GM12873 (cell line): Measurements from ENCODE around the gene FOXP3.

Experiments used
- TF ChIP-seq, protein P1 (sequence below): IDR thresholded peaks from 2 replicates; pipeline ENCODE4 v1.5.1; 2012; ENCODE audit warnings: low read depth, mild to moderate bottlenecking, moderate library complexity, low read length, control low read depth; ENCODE audit not compliant: insufficient read depth; ENCODE audit errors: missing control alignments

Gene FOXP3

DNA sequence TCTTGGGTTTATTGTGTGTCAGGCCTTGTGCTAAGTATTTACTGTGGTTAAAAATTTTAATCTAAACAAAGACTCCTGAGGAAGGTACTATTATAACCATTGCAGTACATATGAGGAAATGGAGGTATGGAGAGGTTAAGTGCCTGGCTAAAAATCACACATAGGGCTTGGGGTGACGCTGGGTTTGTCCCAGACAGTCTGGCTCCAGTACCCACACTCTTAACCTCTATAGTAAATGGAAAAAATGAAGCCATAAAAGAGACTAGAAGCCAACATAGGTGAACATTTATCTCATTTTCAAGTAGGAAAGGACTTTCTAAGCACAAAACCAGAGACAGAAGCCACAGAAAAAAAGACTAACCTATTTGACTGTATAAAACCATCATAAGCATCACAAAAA lies 1.9 kb downstream of the FOXP3 start:
- TF ChIP-seq, protein P1, sequence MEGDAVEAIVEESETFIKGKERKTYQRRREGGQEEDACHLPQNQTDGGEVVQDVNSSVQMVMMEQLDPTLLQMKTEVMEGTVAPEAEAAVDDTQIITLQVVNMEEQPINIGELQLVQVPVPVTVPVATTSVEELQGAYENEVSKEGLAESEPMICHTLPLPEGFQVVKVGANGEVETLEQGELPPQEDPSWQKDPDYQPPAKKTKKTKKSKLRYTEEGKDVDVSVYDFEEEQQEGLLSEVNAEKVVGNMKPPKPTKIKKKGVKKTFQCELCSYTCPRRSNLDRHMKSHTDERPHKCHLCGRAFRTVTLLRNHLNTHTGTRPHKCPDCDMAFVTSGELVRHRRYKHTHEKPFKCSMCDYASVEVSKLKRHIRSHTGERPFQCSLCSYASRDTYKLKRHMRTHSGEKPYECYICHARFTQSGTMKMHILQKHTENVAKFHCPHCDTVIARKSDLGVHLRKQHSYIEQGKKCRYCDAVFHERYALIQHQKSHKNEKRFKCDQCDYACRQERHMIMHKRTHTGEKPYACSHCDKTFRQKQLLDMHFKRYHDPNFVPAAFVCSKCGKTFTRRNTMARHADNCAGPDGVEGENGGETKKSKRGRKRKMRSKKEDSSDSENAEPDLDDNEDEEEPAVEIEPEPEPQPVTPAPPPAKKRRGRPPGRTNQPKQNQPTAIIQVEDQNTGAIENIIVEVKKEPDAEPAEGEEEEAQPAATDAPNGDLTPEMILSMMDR, result no peak

DNA sequence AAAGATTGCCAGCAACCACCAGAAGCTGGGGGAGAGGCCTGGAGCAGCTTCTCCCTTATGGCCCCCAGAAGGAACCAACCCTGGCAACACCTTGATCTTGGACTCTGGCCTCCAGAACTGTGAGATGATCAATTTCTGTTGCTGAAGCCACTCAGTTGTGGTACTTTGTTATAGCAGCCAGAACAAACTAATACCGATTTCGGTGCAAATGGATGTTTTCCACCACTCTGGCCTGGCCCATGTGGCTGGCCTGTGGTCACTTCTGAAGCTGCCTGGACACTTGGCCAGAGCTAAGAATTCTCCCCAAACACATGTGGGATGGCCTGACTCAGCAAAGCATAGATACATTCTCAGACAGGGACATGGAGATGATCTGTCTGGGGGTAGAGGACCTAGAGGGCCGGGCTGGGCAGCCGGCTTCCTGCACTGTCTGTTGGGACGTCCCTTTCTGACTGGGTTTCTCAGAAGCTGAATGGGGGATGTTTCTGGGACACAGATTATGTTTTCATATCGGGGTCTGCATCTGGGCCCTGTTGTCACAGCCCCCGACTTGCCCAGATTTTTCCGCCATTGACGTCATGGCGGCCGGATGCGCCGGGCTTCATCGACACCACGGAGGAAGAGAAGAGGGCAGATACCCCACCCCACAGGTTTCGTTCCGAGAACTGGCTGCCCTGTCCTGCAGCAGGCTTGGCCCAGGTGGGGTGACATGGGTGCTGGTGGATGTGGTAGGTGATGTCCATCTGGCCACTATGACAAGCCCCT lies 4.1 kb downstream of the FOXP3 start:
- TF ChIP-seq, protein P1, result no peak

DNA sequence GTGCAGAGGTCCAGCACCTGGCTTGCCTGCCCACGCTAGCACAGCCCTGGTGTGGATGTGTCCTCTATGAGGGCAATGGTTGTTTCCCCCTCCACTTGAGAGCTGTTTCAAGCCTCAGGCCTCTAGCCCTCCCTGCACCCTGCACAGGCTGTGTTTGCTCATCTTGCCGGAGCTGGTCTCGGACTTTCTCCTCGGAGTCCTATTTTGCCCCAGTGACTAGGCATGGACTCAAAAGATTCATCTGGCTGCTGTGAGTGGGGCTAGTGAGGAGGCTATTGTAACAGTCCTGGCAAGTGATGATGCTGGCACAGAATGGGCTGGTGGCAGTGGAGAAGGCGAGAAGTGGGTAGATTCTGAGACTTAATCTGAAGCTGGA lies 5.8 kb downstream of the FOXP3 start:
- TF ChIP-seq, protein P1, result no peak

DNA sequence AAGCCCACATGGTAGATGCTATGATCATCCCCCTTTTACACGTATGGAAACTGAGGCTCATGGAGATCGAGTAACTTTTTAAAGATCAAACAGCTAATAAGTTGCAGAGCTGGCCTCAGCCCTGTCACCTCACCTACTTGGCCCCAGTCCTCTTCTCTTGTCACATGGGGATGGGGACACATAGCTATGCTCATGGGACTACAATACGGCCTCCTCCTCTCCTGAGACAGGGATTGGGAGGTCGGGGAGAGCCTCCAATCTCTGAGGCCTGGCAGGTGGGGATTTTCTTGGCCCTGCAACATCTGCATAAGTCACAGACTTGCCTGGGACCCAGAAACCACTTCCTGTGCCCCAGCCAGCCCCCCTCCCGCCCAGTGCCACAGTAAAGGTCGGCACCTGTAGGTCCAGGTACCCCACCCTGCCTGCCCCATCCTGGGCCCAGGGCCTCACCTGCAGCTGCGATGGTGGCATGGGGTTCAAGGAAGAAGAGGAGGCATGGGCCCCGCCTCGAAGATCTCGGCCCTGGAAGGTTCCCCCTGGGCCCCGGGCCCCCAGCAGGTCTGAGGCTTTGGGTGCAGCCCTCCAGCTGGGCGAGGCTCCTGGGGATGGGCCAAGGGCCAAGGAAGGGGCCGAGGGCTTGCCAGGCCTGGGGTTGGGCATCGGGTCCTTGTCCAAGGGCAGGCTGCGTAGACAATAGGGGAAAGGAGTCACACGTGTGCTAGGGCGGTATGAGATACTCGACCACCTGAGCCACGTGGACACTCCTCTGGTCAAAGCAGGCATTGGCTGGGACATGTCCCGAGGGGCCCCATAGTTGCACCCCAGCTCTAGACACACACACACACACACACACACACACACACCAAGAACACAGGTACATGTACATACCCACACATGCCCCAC lies 6.4 kb downstream of the FOXP3 start:
- TF ChIP-seq, protein P1, result no peak

DNA sequence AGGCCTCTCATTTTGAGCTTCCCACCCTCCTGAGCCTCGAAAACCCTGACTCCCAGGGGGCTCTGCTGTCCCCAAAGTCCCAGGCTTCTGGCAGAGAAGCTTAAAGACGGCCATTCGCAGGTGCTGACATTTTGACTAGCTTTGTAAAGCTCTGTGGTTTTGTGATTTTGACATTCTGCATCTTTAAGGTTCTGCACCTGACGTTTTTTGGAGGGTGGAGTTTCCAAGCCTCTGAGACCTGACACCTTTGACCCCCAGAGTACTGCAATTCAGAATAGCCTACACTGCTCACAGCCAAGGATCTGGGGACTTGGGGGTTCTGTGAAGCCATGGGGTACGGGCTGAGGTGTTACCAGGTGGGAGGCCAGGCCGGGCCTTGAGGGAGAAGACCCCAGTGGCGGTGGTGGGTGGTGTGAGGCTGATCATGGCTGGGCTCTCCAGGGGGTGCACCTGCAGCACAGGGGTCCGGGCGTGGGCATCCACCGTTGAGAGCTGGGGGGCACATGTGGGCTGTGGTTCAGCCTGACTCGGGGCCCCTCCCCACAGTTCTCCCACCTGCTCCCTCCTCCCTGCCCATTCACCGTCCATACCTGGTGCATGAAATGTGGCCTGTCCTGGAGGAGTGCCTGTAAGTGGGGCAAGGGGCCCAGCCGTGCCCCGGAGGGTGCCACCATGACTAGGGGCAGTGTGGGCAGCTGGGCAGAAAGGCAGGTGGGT lies 7.3 kb downstream of the FOXP3 start:
- TF ChIP-seq, protein P1, result no peak

DNA sequence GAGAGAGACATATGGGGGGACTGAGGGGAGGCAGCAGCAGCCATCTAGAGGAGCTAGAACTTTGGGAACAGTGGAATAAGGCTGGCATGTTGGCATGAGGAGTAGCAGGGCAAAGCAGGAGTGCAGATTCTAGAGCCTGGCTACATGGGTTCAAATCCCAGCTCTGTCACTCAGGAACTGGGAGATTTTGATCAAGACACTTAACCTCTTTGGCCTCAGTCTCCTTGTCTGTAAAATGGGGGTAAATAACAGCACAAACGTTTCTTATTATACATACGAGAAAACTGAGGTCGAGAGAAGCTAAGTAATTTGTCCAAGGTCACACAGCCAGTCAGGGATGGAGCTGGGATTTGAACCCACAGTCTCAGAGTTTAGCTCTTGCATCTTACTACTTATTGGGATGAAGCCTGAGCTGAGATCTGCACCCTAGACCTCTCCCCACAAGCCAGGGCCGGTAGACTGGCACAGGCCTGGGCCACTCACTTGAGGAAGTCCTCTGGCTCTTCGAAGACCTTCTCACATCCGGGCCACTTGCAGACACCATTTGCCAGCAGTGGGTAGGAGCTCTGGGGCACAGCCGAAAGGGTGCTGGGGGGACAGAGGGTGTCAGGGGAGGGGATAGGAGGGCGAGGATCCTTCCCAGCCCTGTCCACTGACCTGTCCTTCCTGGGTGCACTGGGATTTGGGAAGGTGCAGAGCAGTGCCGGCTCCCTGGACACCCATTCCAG lies 8.1 kb downstream of the FOXP3 start:
- TF ChIP-seq, protein P1, result no peak
